Endothelial cell of umbilical vein (primary cell): ENCODE measurements around the gene ZDHHC14. TPM values are rescaled to one million over a fixed set of nuclear protein-coding genes. Genes with fewer than 3 reads are reported as not detected.

Experiments used
- BruUV-seq: library from RNA; stranded (reverse); fragments of 400-500 nt; replicated peaks from 2 replicates; lab custom pipeline; 2021; lab: Mats Ljungman, UMichigan
- CTCF ChIA-PET: fragments of 300-600, 350-600 bp; sonication (Branson Sonifier 250); formaldehyde crosslinking; loops from one replicate; lab custom pipeline; 2021; ENCODE audit warnings: antibody characterized with exemption, inconsistent platforms; lab: Charles Lee
- POLR2A ChIA-PET: fragments of 300-600, 350-600 bp; sonication (Branson Sonifier 250); formaldehyde crosslinking; loops from one replicate; lab custom pipeline; 2021; ENCODE audit warnings: antibody characterized with exemption, inconsistent platforms; lab: Charles Lee
- DNase-seq: peaks from one replicate; pipeline ENCODE4 v3.0.0-alpha.2; 2011; ENCODE audit warnings: low read depth, low spot score
- FAIRE-seq: peaks from 2 replicates; lab custom pipeline; 2011; peaks lifted over from hg19 to GRCh38; lab: Jason Lieb, UNC
- H2AFZ ChIP-seq: 2 replicates; pipeline ENCODE4 v1.6.0; 2012; ENCODE audit warnings: low read depth, low read length, control low read depth, inconsistent platforms
- H3K27ac ChIP-seq: 2 replicates; pipeline ENCODE4 v1.5.1; 2011; ENCODE audit warnings: low read depth, mild to moderate bottlenecking, control low read depth, low read length, moderate library complexity; ENCODE audit not compliant: insufficient read depth
- H3K27me3 ChIP-seq, 2 experiments: 2 replicates each; pipeline versions ENCODE4 v1.6.0 to v1.6.1; 2011; ENCODE audit warnings: low read length in 2 of 2, mixed read lengths in 1 of 2; ENCODE audit not compliant: control insufficient read depth in 2 of 2, insufficient read depth in 2 of 2
- H3K36me3 ChIP-seq, 2 experiments: 2 replicates in 1 of 2; 3 replicates in 1 of 2; pipeline ENCODE4 v1.5.1; 2011; ENCODE audit warnings: low read length in 2 of 2, mild to moderate bottlenecking in 1 of 2, moderate library complexity in 1 of 2; ENCODE audit not compliant: control insufficient read depth in 2 of 2, insufficient read depth in 2 of 2; ENCODE audit errors: extremely low read depth in 1 of 2
- H3K4me1 ChIP-seq: 3 replicates; pipeline ENCODE4 v1.5.1; 2011; ENCODE audit warnings: mild to moderate bottlenecking, low read length; ENCODE audit not compliant: control insufficient read depth, insufficient read depth; ENCODE audit errors: extremely low read depth
- H3K4me2 ChIP-seq: 2 replicates; pipeline ENCODE4 v1.6.1; 2011; ENCODE audit warnings: low read length, control low read depth, mixed read lengths; ENCODE audit not compliant: insufficient read depth
- H3K4me3 ChIP-seq, 3 experiments: fragments of 200-600 bp in 1 of 3; sonication (generic), shearing (Covaris generic) in 1 of 3; replicated peaks in 1 of 3; 2 replicates each; pipeline ENCODE4 v1.5.1; 2011 to 2016; ENCODE audit warnings: control low read depth in 3 of 3, low read length in 3 of 3, mild to moderate bottlenecking in 2 of 3, inconsistent platforms in 1 of 3, low read depth in 1 of 3, moderate library complexity in 1 of 3; ENCODE audit not compliant: insufficient read depth in 1 of 3
- H3K79me2 ChIP-seq: 2 replicates; pipeline ENCODE4 v1.6.0; 2012; ENCODE audit warnings: low read length, inconsistent platforms; ENCODE audit not compliant: control insufficient read depth, insufficient read depth
- H3K9ac ChIP-seq: replicated peaks from 2 replicates; pipeline ENCODE3; 2011; ENCODE audit warnings: low read length, control low read depth; ENCODE audit not compliant: insufficient read depth; ENCODE audit errors: extremely low read depth
- H3K9me1 ChIP-seq: replicated peaks from 3 replicates; pipeline ENCODE4 v1.6.0; 2011; ENCODE audit warnings: mild to moderate bottlenecking, low read length; ENCODE audit not compliant: control insufficient read depth, insufficient read depth; ENCODE audit errors: extremely low read depth
- H3K9me3 ChIP-seq: replicated peaks from 2 replicates; pipeline ENCODE4 v1.5.1; 2012; ENCODE audit warnings: low read length, inconsistent platforms; ENCODE audit not compliant: control insufficient read depth, insufficient read depth
- H4K20me1 ChIP-seq: replicated peaks from 2 replicates; pipeline ENCODE3; 2011; ENCODE audit warnings: mild to moderate bottlenecking, low read length; ENCODE audit not compliant: control insufficient read depth, insufficient read depth; ENCODE audit errors: extremely low read depth
- CTCF ChIP-seq, 2 donors: IDR thresholded peaks; 1 replicate in 1 of 2; 2 replicates in 1 of 2; pipeline ENCODE4 v1.5.1; 2011; ENCODE audit warnings: low read length in 2 of 2, mild to moderate bottlenecking in 2 of 2, moderate library complexity in 2 of 2, control low read depth in 1 of 2, inconsistent platforms in 1 of 2, low read depth in 1 of 2; ENCODE audit not compliant: insufficient read depth in 1 of 2; ENCODE audit errors: extremely low read depth in 1 of 2
- EZH2 ChIP-seq: IDR thresholded peaks from 2 replicates; pipeline ENCODE4 v1.6.1; 2012; ENCODE audit warnings: borderline replicate concordance, low read depth, mild to moderate bottlenecking, moderate library complexity, low read length, inconsistent platforms; ENCODE audit not compliant: severe bottlenecking
- FOS ChIP-seq: IDR thresholded peaks from 2 replicates; pipeline ENCODE4 v1.6.1; 2011; ENCODE audit warnings: mild to moderate bottlenecking, low read length, moderate library complexity, borderline replicate concordance; ENCODE audit not compliant: insufficient read depth
- GATA2 ChIP-seq: IDR thresholded peaks from 2 replicates; pipeline ENCODE4 v1.7.0; 2011; ENCODE audit warnings: low read depth, mild to moderate bottlenecking, moderate library complexity, mixed read lengths, low read length; ENCODE audit not compliant: insufficient read length, insufficient read depth
- JUN ChIP-seq: IDR thresholded peaks from 2 replicates; pipeline ENCODE4 v1.6.1; 2011; ENCODE audit warnings: borderline replicate concordance, low read depth; ENCODE audit not compliant: insufficient read length, insufficient read depth
- MAX ChIP-seq: IDR thresholded peaks from 2 replicates; pipeline ENCODE4 v1.6.1; 2011; ENCODE audit not compliant: insufficient read depth, insufficient read length
- MYC ChIP-seq: IDR thresholded peaks from one replicate; pipeline ENCODE4 v1.6.1; 2011; ENCODE audit warnings: mild to moderate bottlenecking, low read depth, low read length
- POLR2A ChIP-seq: IDR thresholded peaks from 2 replicates; pipeline ENCODE4 v1.6.1; 2012; ENCODE audit warnings: low read depth, mild to moderate bottlenecking, control low read depth, low read length
- POLR2AphosphoS5 ChIP-seq: IDR thresholded peaks from 2 replicates; pipeline ENCODE4 v1.6.1; 2012; ENCODE audit warnings: low read depth, mild to moderate bottlenecking, control low read depth, low read length, moderate library complexity; ENCODE audit not compliant: insufficient read depth
- dilution Hi-C: fragments of 300-500 bp; cut with MboI; formaldehyde crosslinking; loops from one replicate; pipeline ENCODE4 v1.15.0; 2019; ENCODE audit warnings: low sequenced_read_pairs; ENCODE audit not compliant: extremely low pct_ligation_motif_present
- intact Hi-C: fragments of 100-400 bp; cut with micrococcal nuclease; formaldehyde crosslinking; loops from one replicate; pipeline ENCODE4 v1.10.0; 2022
- polyA plus RNA-seq, 4 experiments: library from polyadenylated mRNA; depleted of rRNA in 3 of 4; stranded (reverse) in 3 of 4; unstranded in 1 of 4; fragments of >200 nt; gene quantifications; 2 replicates each; pipeline versions ENCODE4 v1.2.1 to v1.2.3, GENCODE V29; 2011 to 2012; ENCODE audit warnings: missing spikeins in 1 of 4
- total RNA-seq: library from RNA; stranded (reverse); gene quantifications from 2 replicates; pipeline ENCODE4 v1.2.3, GENCODE V29; 2021

Gene ZDHHC14
- total and polyA plus RNA-seq, 2 donors (not counting 3 experiments of a cell fraction or from before 2014, with no cell fraction given): 23.0 to 25.6 TPM

GRCh38 chr6:157657754-157658153, 276.8 kb downstream of the ZDHHC14 start:
- FAIRE-seq (no peak), DNase-seq (no peak)
- no peaks in the 10 kb centered on the region for H3K27me3 ChIP-seq
- CTCF ChIA-PET: interaction anchor here (1.0 kb wide), 1 partner anchor 9 kb away, joined by 3 read pairs; no protein-coding TSS in a partner anchor
- BruUV-seq: no TSS peak
- no peak overlapping the region for H3K4me2 ChIP-seq
- no peak overlapping the region for H3K4me3 ChIP-seq
- H3K9me1 ChIP-seq: no peaks in the 10 kb centered on the region
- H3K4me1 ChIP-seq: peaks cover 8% of the 10 kb centered on the region
- H3K27ac ChIP-seq: no peak overlapping the region
- POLR2A ChIA-PET: no interaction called here
- H2AFZ ChIP-seq: no peak overlapping the region
- intact Hi-C loops (no loop called here), dilution Hi-C loops (no loop called here)
- no peak for TF ChIP-seq POLR2A
- TF ChIP-seq MYC: no peak
- no peak for TF ChIP-seq MAX
- no peak for TF ChIP-seq FOS
- TF ChIP-seq GATA2: no peak
- TF ChIP-seq POLR2AphosphoS5: no peak
- no peak for TF ChIP-seq EZH2
- no peak for TF ChIP-seq CTCF (IDR thresholded peaks at IDR 0.05; ENCODE audit: extremely low read depth in 1 of 2, insufficient read depth in 1 of 2, low read depth in 1 of 2, low read length in 2 of 2)
- TF ChIP-seq JUN: no peak
- no peaks in the 10 kb centered on the region for H3K79me2 ChIP-seq
- H3K9ac ChIP-seq: no peak overlapping the region
- peaks cover 0 to 3% of the 10 kb centered on the region in 2 experiments for H3K36me3 ChIP-seq
- no peaks in the 10 kb centered on the region for H3K9me3 ChIP-seq
- no peaks in the 10 kb centered on the region for H4K20me1 ChIP-seq
